CD4-positive, alpha-beta T cell (primary cell): ENCODE data around the gene ATP2B3. TPM values are rescaled to one million over a fixed set of nuclear protein-coding genes. Genes with fewer than 3 reads are reported as not detected.

Source experiments
- ATAC-seq: fragments of 200-7000 bp; cut with Tn5 transposase; one replicate; pipeline ENCODE4 v1.10.0; 2022; ENCODE audit warnings: mild to moderate bottlenecking; ENCODE audit not compliant: poor library complexity
- CTCF ChIA-PET: fragments of 350-600 bp; sonication (Branson Sonifier 250); formaldehyde crosslinking; loops from one replicate; lab custom pipeline; 2021; ENCODE audit warnings: antibody characterized with exemption, inconsistent platforms; lab: Charles Lee
- POLR2A ChIA-PET: fragments of 350-600 bp; sonication (Branson Sonifier 250); formaldehyde crosslinking; loops from one replicate; lab custom pipeline; 2021; ENCODE audit warnings: antibody characterized with exemption, inconsistent platforms; lab: Charles Lee
- DNase-seq, 14 experiments: peaks; one replicate each; pipeline ENCODE4 v3.0.0-alpha.2; 2013 to 2020; ENCODE audit warnings: mixed read lengths in 2 of 14
- H3K27ac ChIP-seq, 2 donors: one replicate each; pipeline versions ENCODE4 v1.5.1 to v1.7.0; 2013; ENCODE audit warnings: low read length in 2 of 2, low read depth in 1 of 2, mild to moderate bottlenecking in 1 of 2
- H3K27me3 ChIP-seq, 2 experiments: 1 replicate in 1 of 2; 2 replicates in 1 of 2; pipeline versions ENCODE4 v1.6.1 to v1.7.0; 2013; ENCODE audit warnings: low read length in 2 of 2, control low read depth in 1 of 2, mild to moderate bottlenecking in 1 of 2, moderate library complexity in 1 of 2; ENCODE audit not compliant: insufficient read depth in 2 of 2, control insufficient read depth in 1 of 2
- H3K36me3 ChIP-seq: one replicate; pipeline ENCODE4 v1.6.1; 2013; ENCODE audit warnings: low read length, control low read depth; ENCODE audit not compliant: insufficient read depth
- H3K4me1 ChIP-seq: one replicate; pipeline ENCODE4 v1.6.1; 2013; ENCODE audit warnings: low read length, control low read depth; ENCODE audit not compliant: insufficient read depth
- H3K4me3 ChIP-seq: one replicate; pipeline ENCODE4 v1.5.1; 2013; ENCODE audit warnings: mild to moderate bottlenecking, low read length, moderate library complexity
- H3K9me3 ChIP-seq, 2 experiments: 1 replicate in 1 of 2; 2 replicates in 1 of 2; pipeline versions ENCODE4 v1.6.1 to v1.7.0; 2013; ENCODE audit warnings: low read length in 2 of 2, mild to moderate bottlenecking in 2 of 2, control low read depth in 1 of 2, moderate library complexity in 1 of 2; ENCODE audit not compliant: control insufficient read depth in 1 of 2, insufficient read depth in 1 of 2
- H3K27ac Mint-ChIP-seq: one replicate; pipeline ENCODE4 v1.8.0; 2020; ENCODE audit warnings: mixed read lengths
- H3K27me3 Mint-ChIP-seq: one replicate; pipeline ENCODE4 v1.8.0; 2021; ENCODE audit warnings: mixed read lengths
- H3K36me3 Mint-ChIP-seq: one replicate; pipeline ENCODE4 v1.8.0; 2021; ENCODE audit warnings: low read depth, mixed read lengths
- H3K4me1 Mint-ChIP-seq: one replicate; pipeline ENCODE4 v1.8.0; 2021; ENCODE audit warnings: low read depth, mixed read lengths
- H3K4me3 Mint-ChIP-seq: one replicate; pipeline ENCODE4 v1.8.0; 2020; ENCODE audit warnings: mild to moderate bottlenecking, mixed read lengths
- H3K9me3 Mint-ChIP-seq: one replicate; pipeline ENCODE4 v1.8.0; 2020; ENCODE audit warnings: mixed read lengths
- intact Hi-C, 2 experiments: fragments of 100-400 bp; cut with DNase I in 1 of 2; cut with micrococcal nuclease in 1 of 2; formaldehyde crosslinking; loops; one replicate each; pipeline versions ENCODE4 v1.15.1 to v1.9.0; 2023 to 2025; cut with DNase I, micrococcal nuclease
- total RNA-seq, 174 experiments: library from RNA in 2 of 174; stranded (reverse) in 2 of 174; gene quantifications; one replicate each; pipeline ENCODE4 v1.2.3 and lab custom pipeline; 2021 to 2026
- TF ChIP-seq, protein P1 (sequence below): fragments of 200-600 bp; IDR thresholded peaks from one replicate; pipeline ENCODE4 v1.8.0; 2022; ENCODE audit warnings: antibody characterized with exemption, mild to moderate bottlenecking

ATP2B3 gene
- total RNA-seq, 2 experiments from 2014 or later, result not detected

DNA sequence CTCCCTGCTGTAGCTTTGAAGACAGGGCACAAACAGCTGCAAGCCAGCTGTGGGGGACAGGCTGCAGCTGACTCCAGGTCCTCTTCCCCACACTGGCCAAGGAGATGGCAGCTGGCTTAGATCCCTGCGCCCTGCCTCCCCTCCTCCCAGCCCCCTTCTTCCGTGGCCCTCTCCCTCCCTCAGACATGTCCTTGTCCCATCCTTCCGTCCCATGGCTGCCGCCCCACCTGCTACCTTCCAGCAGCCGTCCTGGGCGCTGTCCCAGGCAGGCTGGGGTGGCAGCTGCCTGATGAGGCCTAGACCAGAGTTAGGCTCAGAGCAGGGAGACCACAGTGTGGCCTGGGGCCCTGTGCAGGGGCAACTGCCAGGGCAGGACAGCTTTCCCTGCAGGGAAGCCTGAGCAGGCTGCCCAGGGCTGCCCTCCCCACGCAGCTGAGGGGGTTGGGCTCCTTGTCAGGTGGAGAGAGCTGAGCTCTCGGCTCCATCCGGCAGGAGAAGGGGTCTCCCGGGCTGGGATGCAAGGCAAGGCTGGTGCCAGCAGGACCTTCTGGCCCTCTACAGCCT lies 26.0 kb upstream of the ATP2B3 start:
- TF ChIP-seq, protein P1, sequence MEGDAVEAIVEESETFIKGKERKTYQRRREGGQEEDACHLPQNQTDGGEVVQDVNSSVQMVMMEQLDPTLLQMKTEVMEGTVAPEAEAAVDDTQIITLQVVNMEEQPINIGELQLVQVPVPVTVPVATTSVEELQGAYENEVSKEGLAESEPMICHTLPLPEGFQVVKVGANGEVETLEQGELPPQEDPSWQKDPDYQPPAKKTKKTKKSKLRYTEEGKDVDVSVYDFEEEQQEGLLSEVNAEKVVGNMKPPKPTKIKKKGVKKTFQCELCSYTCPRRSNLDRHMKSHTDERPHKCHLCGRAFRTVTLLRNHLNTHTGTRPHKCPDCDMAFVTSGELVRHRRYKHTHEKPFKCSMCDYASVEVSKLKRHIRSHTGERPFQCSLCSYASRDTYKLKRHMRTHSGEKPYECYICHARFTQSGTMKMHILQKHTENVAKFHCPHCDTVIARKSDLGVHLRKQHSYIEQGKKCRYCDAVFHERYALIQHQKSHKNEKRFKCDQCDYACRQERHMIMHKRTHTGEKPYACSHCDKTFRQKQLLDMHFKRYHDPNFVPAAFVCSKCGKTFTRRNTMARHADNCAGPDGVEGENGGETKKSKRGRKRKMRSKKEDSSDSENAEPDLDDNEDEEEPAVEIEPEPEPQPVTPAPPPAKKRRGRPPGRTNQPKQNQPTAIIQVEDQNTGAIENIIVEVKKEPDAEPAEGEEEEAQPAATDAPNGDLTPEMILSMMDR, result no peak
- Histone ChIP-seq H3K27ac (no peak overlapping the region), H3K27me3 (peaks cover 2 to 5% of the 10 kb centered on the region in 2 experiments), H3K9me3 (peaks cover 0 to 3% of the 10 kb centered on the region in 2 experiments), H3K4me3 (no peak overlapping the region), H3K4me1 (no peaks in the 10 kb centered on the region), H3K36me3 (no peaks in the 10 kb centered on the region)
- ChIA-PET CTCF (no interaction called here), POLR2A (no interaction called here)
- H3K36me3 Mint-ChIP-seq, result no peaks in the 10 kb centered on the region
- H3K4me1 Mint-ChIP-seq, result no peaks in the 10 kb centered on the region
- DNase-seq (no peak), ATAC-seq (no peak)
- no peak overlapping the region for H3K27ac Mint-ChIP-seq
- no peaks in the 10 kb centered on the region for H3K27me3 Mint-ChIP-seq
- intact Hi-C loops, result no loop called here
- H3K4me3 Mint-ChIP-seq, result no peak overlapping the region
- no peaks in the 10 kb centered on the region for H3K9me3 Mint-ChIP-seq

GRCh38 chrX:153491918-153492317 lies 25.5 kb upstream of the ATP2B3 start:
- H3K36me3 Mint-ChIP-seq, result no peaks in the 10 kb centered on the region
- no peak overlapping the region for H3K27ac Mint-ChIP-seq
- Histone ChIP-seq H3K4me1 (no peaks in the 10 kb centered on the region), H3K9me3 (peaks cover 0 to 4% of the 10 kb centered on the region in 2 experiments), H3K27me3 (peaks cover 2 to 5% of the 10 kb centered on the region in 2 experiments), H3K27ac (no peak overlapping the region), H3K36me3 (no peaks in the 10 kb centered on the region), H3K4me3 (no peak overlapping the region)
- ChIA-PET CTCF (no interaction called here), POLR2A (no interaction called here)
- ATAC-seq, result no peak
- no peaks in the 10 kb centered on the region for H3K9me3 Mint-ChIP-seq
- H3K4me3 Mint-ChIP-seq, result no peak overlapping the region
- no peak for DNase-seq
- H3K27me3 Mint-ChIP-seq, result no peaks in the 10 kb centered on the region
- H3K4me1 Mint-ChIP-seq, result no peaks in the 10 kb centered on the region
- TF ChIP-seq, protein P1, result no peak
- intact Hi-C loops, result no loop called here

GRCh38 chrX:153492543-153492942 lies 24.9 kb upstream of the ATP2B3 start:
- H3K4me1 Mint-ChIP-seq, result no peaks in the 10 kb centered on the region
- ChIA-PET POLR2A (no interaction called here), CTCF (no interaction called here)
- Histone ChIP-seq H3K27ac (no peak overlapping the region), H3K9me3 (peaks cover 0 to 4% of the 10 kb centered on the region in 2 experiments), H3K36me3 (no peaks in the 10 kb centered on the region), H3K4me1 (no peaks in the 10 kb centered on the region), H3K4me3 (no peak overlapping the region), H3K27me3 (peaks cover 2 to 5% of the 10 kb centered on the region in 2 experiments)
- H3K27me3 Mint-ChIP-seq, result no peaks in the 10 kb centered on the region
- ATAC-seq, result no peak
- no peaks in the 10 kb centered on the region for H3K9me3 Mint-ChIP-seq
- intact Hi-C loops, result no loop called here
- H3K36me3 Mint-ChIP-seq, result no peaks in the 10 kb centered on the region
- TF ChIP-seq, protein P1, result no peak
- H3K27ac Mint-ChIP-seq, result no peak overlapping the region
- no peak overlapping the region for H3K4me3 Mint-ChIP-seq
- DNase-seq, result no peak
